OCI-LY3 (cell line): ENCODE results near the gene WFDC5.
A peak's percentile ranks its signal among the peaks of the same experiment; 100 is the strongest.
"Not testable (repeated sequence)": the region's sequence is repeated elsewhere in the genome, so short reads cannot be mapped to it uniquely, and the experiment has no call there.

Source experiments
- H2AFZ ChIP-seq: fragments of 200-600, 300-600 bp; shearing (Covaris generic); 2 replicates; pipeline ENCODE4 v1.6.0; 2014; ENCODE audit warnings: antibody characterized with exemption, low read depth, low read length
- H3K27ac ChIP-seq: fragments of 200-600, 300-600 bp; sonication (generic); 2 replicates; pipeline ENCODE4 v1.5.1; 2014; ENCODE audit warnings: mild to moderate bottlenecking, low read length, moderate library complexity, mixed read lengths
- H3K27me3 ChIP-seq: fragments of 200-600, 300-600 bp; sonication (generic); 2 replicates; pipeline ENCODE4 v1.6.1; 2014; ENCODE audit warnings: low read depth, low read length, mixed read lengths
- H3K36me3 ChIP-seq: fragments of 200-600, 300-600 bp; sonication (generic); replicated peaks from 2 replicates; pipeline ENCODE3; 2014; ENCODE audit warnings: low read depth, low read length, mixed read lengths
- H3K4me1 ChIP-seq: fragments of 300-600, 200-600 bp; sonication (generic); 2 replicates; pipeline ENCODE4 v1.6.1; 2014; ENCODE audit warnings: low read length, mixed read lengths
- H3K4me2 ChIP-seq: fragments of 200-600, 300-600 bp; sonication (generic); 2 replicates; pipeline ENCODE4 v1.6.1; 2014; ENCODE audit warnings: low read length, mixed read lengths
- H3K4me3 ChIP-seq: fragments of 300-600, 200-600 bp; sonication (generic); 2 replicates; pipeline ENCODE4 v1.5.1; 2014; ENCODE audit warnings: antibody characterized with exemption, mild to moderate bottlenecking, low read length, moderate library complexity
- H3K79me2 ChIP-seq: fragments of 300-600, 200-600 bp; shearing (Covaris generic); 2 replicates; pipeline ENCODE4 v1.6.1; 2014; ENCODE audit warnings: mild to moderate bottlenecking, low read length, mixed read lengths
- H3K9ac ChIP-seq: fragments of 300-600, 200-600 bp; shearing (Covaris generic); 2 replicates; pipeline ENCODE4 v1.6.0; 2014; ENCODE audit warnings: mild to moderate bottlenecking, low read length, moderate library complexity
- H3K9me3 ChIP-seq: fragments of 200-600, 300-600 bp; shearing (Covaris generic); 2 replicates; pipeline ENCODE4 v1.6.1; 2014; ENCODE audit warnings: low read length, mixed read lengths; ENCODE audit not compliant: insufficient read depth
- H4K20me1 ChIP-seq: fragments of 200-600, 300-600 bp; sonication (generic); 2 replicates; pipeline ENCODE4 v1.6.1; 2016; ENCODE audit warnings: low read length, mixed read lengths; ENCODE audit not compliant: insufficient read depth
- EZH2phosphoT487 ChIP-seq: fragments of 200-600 bp; shearing (Covaris generic); IDR thresholded peaks from 2 replicates; pipeline ENCODE4 v1.6.1; 2018; ENCODE audit warnings: antibody characterized with exemption, mixed run types, low read depth
- TF ChIP-seq, protein P1 (sequence below): fragments of 200-600, 300-600 bp; sonication (generic); IDR thresholded peaks from 2 replicates; pipeline ENCODE4 v1.5.1; 2014; ENCODE audit warnings: antibody characterized with exemption, low read length, low read depth

Gene WFDC5

DNA sequence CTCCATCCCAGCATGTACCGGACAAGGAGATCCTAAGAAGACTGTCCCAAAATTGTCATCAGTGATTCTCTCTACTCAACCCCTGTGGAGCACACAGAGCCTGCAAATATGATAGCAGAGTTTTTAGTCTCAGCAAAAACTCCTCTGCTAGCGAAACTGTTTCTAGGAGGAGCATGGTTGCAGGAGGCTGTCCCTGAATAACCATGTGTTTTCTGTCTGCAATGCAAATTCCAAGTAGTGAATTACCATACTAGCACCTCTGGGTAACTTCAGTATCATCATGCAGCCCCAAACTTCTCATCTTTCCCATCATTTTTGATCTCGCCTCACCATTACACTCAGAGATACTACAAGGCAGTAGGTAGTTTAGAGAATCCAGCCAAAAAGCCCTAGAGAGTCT, 34.1 kb upstream of the WFDC5 start:
- no peak for TF ChIP-seq EZH2phosphoT487
- TF ChIP-seq, protein P1, sequence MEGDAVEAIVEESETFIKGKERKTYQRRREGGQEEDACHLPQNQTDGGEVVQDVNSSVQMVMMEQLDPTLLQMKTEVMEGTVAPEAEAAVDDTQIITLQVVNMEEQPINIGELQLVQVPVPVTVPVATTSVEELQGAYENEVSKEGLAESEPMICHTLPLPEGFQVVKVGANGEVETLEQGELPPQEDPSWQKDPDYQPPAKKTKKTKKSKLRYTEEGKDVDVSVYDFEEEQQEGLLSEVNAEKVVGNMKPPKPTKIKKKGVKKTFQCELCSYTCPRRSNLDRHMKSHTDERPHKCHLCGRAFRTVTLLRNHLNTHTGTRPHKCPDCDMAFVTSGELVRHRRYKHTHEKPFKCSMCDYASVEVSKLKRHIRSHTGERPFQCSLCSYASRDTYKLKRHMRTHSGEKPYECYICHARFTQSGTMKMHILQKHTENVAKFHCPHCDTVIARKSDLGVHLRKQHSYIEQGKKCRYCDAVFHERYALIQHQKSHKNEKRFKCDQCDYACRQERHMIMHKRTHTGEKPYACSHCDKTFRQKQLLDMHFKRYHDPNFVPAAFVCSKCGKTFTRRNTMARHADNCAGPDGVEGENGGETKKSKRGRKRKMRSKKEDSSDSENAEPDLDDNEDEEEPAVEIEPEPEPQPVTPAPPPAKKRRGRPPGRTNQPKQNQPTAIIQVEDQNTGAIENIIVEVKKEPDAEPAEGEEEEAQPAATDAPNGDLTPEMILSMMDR: no peak
- no peak overlapping the region for H3K4me3 ChIP-seq
- no peaks in the 10 kb centered on the region for H3K79me2 ChIP-seq
- H3K4me2 ChIP-seq: no peak overlapping the region
- H3K9me3 ChIP-seq: no peaks in the 10 kb centered on the region
- peaks cover 27% of the 10 kb centered on the region for H3K4me1 ChIP-seq
- peaks cover 20% of the 10 kb centered on the region for H3K27me3 ChIP-seq
- peaks cover 8% of the 10 kb centered on the region for H3K36me3 ChIP-seq
- no peaks in the 10 kb centered on the region for H4K20me1 ChIP-seq
- H3K27ac ChIP-seq: no peak overlapping the region
- no peak overlapping the region for H3K9ac ChIP-seq
- no peak overlapping the region for H2AFZ ChIP-seq

- Histone ChIP-seq H3K4me3 (no peak overlapping the region), H3K4me2 (no peak overlapping the region), H3K79me2 (no peaks in the 10 kb centered on the region), H3K9ac (no peak overlapping the region), H3K27me3 (peaks cover 15% of the 10 kb centered on the region), H3K9me3 (no peaks in the 10 kb centered on the region), H3K36me3 (peaks cover 3% of the 10 kb centered on the region), H3K4me1 (0 out of 2 replicates have a peak, but pooled peaks cover 2% of the 10 kb centered on the region), H4K20me1 (no peaks in the 10 kb centered on the region), H3K27ac (no peak overlapping the region), H2AFZ (no peak overlapping the region)
- no peak for TF ChIP-seq EZH2phosphoT487
- TF ChIP-seq, protein P1: no peak
Observed at GRCh38 chr20:45140836-45141235, 25.9 kb upstream of the WFDC5 start.

- not testable (repeated sequence) for H3K36me3 ChIP-seq, H3K9ac ChIP-seq, H3K27me3 ChIP-seq, H3K9me3 ChIP-seq, H3K4me1 ChIP-seq, H3K4me2 ChIP-seq, H4K20me1 ChIP-seq, H3K4me3 ChIP-seq, H3K79me2 ChIP-seq, H2AFZ ChIP-seq, H3K27ac ChIP-seq
Observed at GRCh38 chr20:45139733-45140375, 24.9 kb upstream of the WFDC5 start.

GRCh38 chr20:45138561-45139300, 23.8 kb upstream of the WFDC5 start:
- Histone ChIP-seq H3K4me2 (peak overlapping the region; percentile 29), H3K27ac (no peak overlapping the region)

More at GRCh38 chr20:45138561-45139300, 23.8 kb upstream of the WFDC5 start:
- Histone ChIP-seq H3K4me3 (peak overlapping the region; percentile 36), H3K9me3 (no peaks in the 10 kb centered on the region), H3K36me3 (no peaks in the 10 kb centered on the region), H4K20me1 (no peaks in the 10 kb centered on the region), H3K4me1 (0 out of 2 replicates have a peak, but pooled peaks cover 2% of the 10 kb centered on the region), H3K27me3 (no peaks in the 10 kb centered on the region; the same call in 1 of the 2 replicates), H2AFZ (peak overlapping the region; percentile 25; the same call in 1 of the 2 replicates), H3K79me2 (no peaks in the 10 kb centered on the region), H3K9ac (no peak overlapping the region)
- TF ChIP-seq EZH2phosphoT487: no peak
- TF ChIP-seq, protein P1: peak; percentile 97
